GM19395 (cell line): ENCODE measurements around the gene BIN2.

Experiments used
- ATAC-seq: cut with Tn5 transposase; IDR thresholded peaks from one replicate; pipeline ENCODE4 v1.9.1; 2021; ENCODE audit warnings: mild to moderate bottlenecking, moderate library complexity; ENCODE audit not compliant: unreplicated experiment

BIN2 gene

GRCh38 chr12:51323966-51324895, at the start of gene BIN2:
Gene BIN2, minus strand, starts transcription at chr12:51324174. Its CDS starts 72 bp downstream, at chr12:51324102.
- ATAC-seq, result peak; percentile 49

GRCh38 chr12:51373187-51373586, 49.2 kb upstream of the BIN2 start:
- ATAC-seq, result no peak

GRCh38 chr12:51372021-51372420, 48.0 kb upstream of the BIN2 start:
- no peak for ATAC-seq

- ATAC-seq, result no peak
Measured at GRCh38 chr12:51371295-51371953, 47.5 kb upstream of the BIN2 start.

GRCh38 chr12:51370667-51371066, 46.7 kb upstream of the BIN2 start:
- no peak for ATAC-seq

- no peak for ATAC-seq
Measured at GRCh38 chr12:51369581-51369980, 45.6 kb upstream of the BIN2 start.

GRCh38 chr12:51368640-51369517, 44.9 kb upstream of the BIN2 start:
- ATAC-seq, result peak; percentile 98

- ATAC-seq, result no peak
Measured at GRCh38 chr12:51365276-51365675, 41.3 kb upstream of the BIN2 start.

GRCh38 chr12:51364001-51364400, 40.0 kb upstream of the BIN2 start:
- no peak for ATAC-seq

GRCh38 chr12:51362747-51363342, 38.9 kb upstream of the BIN2 start:
- ATAC-seq, result no peak

GRCh38 chr12:51362307-51362706, 38.3 kb upstream of the BIN2 start:
- no peak for ATAC-seq

GRCh38 chr12:51361161-51362016, 37.4 kb upstream of the BIN2 start:
- no peak for ATAC-seq

- no peak for ATAC-seq
Measured at GRCh38 chr12:51360315-51360714, 36.3 kb upstream of the BIN2 start.

- no peak for ATAC-seq
Measured at GRCh38 chr12:51359851-51360250, 35.9 kb upstream of the BIN2 start.

GRCh38 chr12:51358496-51358895, 34.5 kb upstream of the BIN2 start:
- ATAC-seq, result no peak

GRCh38 chr12:51357374-51358047, 33.5 kb upstream of the BIN2 start:
- ATAC-seq, result no peak

- no peak for ATAC-seq
Measured at GRCh38 chr12:51351913-51352532, 28.0 kb upstream of the BIN2 start.

- ATAC-seq, result no peak
Measured at GRCh38 chr12:51349026-51349425, 25.1 kb upstream of the BIN2 start.

- no peak for ATAC-seq
Measured at GRCh38 chr12:51348116-51348515, 24.1 kb upstream of the BIN2 start.
